ENCODE results near the gene GGT6. TPM values are rescaled to one million over a fixed set of nuclear protein-coding genes. Genes with fewer than 3 reads are reported as not detected.

GGT6 gene
- total and polyA plus RNA-seq, 7 experiments from 2014 or later = not detected

DNA sequence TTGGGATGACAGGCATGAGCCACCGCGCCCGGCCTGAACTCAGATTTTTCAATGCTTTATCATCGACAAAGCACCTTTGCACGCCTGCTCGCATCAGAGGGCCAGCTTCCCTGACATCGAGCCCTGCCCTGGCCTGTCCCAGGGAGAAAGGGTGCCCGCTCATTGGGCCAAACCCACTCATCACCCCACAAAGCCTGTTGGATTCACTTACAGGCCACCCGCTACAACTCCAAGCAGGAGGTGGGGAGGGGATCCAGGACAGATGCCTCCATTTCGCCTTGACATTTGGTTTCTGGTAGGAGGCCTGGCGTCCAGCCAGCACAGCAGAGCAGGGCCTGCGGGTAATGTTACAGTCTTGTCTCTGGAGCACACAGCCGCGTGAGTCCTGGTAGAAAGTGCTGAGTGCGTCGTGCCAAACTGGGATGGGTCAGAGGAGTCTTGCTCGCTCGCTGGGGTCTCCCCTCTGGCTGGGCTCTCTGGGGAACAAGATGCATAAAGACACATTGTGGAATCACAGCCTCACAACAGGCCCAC lies 43.8 kb upstream of the GGT6 start:
- Histone ChIP-seq H3K27me3 (ENCODE audit: control insufficient read depth in 2 of 2, insufficient read depth in 2 of 2, low read length in 2 of 2) (no peaks in the 10 kb centered on the region), H3K27ac (ENCODE audit: low read depth, low read length) (no peak overlapping the region), H3K4me3 (ENCODE audit: low read length) (no peak overlapping the region), H3K4me1 (ENCODE audit: control insufficient read depth in 2 of 2, insufficient read depth in 2 of 2, low read length in 2 of 2) (no peaks in the 10 kb centered on the region), H3K36me3 (ENCODE audit: control insufficient read depth in 2 of 3, insufficient read depth in 3 of 3, low read length in 3 of 3) (no peaks in the 10 kb centered on the region), H3K9me3 (ENCODE audit: control insufficient read depth in 2 of 3, low read length in 3 of 3) (no peaks in the 10 kb centered on the region)
- Mint-ChIP-seq H3K27me3 (peaks cover 8 to 18% (median 12%) of the 10 kb centered on the region in 5 donors), H3K27ac (no peak overlapping the region), H3K4me1 (peaks cover 0 to 6% (median 0%) of the 10 kb centered on the region in 7 donors), H3K36me3 (no peaks in the 10 kb centered on the region), H3K4me3 (no peak overlapping the region), H3K9me3 (no peaks in the 10 kb centered on the region)
- ATAC-seq (no peak), DNase-seq (no peak)
- intact Hi-C loops (cut with micrococcal nuclease) = no loop called here
- POLR2A ChIA-PET = no interaction called here
- CTCF ChIA-PET = no interaction called here

DNA sequence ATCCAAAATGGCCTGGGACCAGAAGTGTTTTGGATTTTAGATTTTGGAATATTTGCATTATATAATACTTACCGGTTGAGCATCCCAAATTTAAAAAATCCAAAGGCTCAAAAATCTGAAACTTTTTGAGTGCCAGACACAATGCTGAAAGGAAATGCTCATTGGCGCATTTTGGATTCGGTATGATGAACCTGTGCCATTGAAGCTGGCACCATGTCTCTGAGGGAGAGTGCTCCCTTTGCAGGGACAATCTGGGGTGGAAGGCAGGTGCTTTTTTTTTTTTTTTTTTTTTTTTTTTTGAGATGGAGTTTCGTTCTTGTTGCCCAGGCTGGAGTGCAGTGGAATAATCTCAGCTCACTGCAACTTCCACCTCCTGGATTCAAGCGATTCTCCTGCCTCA lies 41.7 kb upstream of the GGT6 start:
- intact Hi-C loops (cut with micrococcal nuclease) = no loop called here
- no peak for DNase-seq
- Histone ChIP-seq H3K9me3 (ENCODE audit: control insufficient read depth in 2 of 3, low read length in 3 of 3) (no peaks in the 10 kb centered on the region), H3K27ac (ENCODE audit: low read depth, low read length) (no peak overlapping the region), H3K36me3 (ENCODE audit: control insufficient read depth in 2 of 3, insufficient read depth in 3 of 3, low read length in 3 of 3) (no peaks in the 10 kb centered on the region), H3K27me3 (ENCODE audit: control insufficient read depth in 2 of 2, insufficient read depth in 2 of 2, low read length in 2 of 2) (no peaks in the 10 kb centered on the region), H3K4me1 (ENCODE audit: control insufficient read depth in 2 of 2, insufficient read depth in 2 of 2, low read length in 2 of 2) (no peaks in the 10 kb centered on the region), H3K4me3 (ENCODE audit: low read length) (no peak overlapping the region)
- peaks cover 0 to 14% (median 0%) of the 10 kb centered on the region in 5 donors for H3K27me3 Mint-ChIP-seq
- no peak overlapping the region for H3K4me3 Mint-ChIP-seq
- ChIA-PET CTCF (no interaction called here), POLR2A (no interaction called here)
- H3K9me3 Mint-ChIP-seq = peaks cover 0 to 1% (median 0%) of the 10 kb centered on the region in 11 donors
- no peaks in the 10 kb centered on the region for H3K4me1 Mint-ChIP-seq
- no peak for ATAC-seq
- H3K27ac Mint-ChIP-seq = no peak overlapping the region
- H3K36me3 Mint-ChIP-seq = no peaks in the 10 kb centered on the region

DNA sequence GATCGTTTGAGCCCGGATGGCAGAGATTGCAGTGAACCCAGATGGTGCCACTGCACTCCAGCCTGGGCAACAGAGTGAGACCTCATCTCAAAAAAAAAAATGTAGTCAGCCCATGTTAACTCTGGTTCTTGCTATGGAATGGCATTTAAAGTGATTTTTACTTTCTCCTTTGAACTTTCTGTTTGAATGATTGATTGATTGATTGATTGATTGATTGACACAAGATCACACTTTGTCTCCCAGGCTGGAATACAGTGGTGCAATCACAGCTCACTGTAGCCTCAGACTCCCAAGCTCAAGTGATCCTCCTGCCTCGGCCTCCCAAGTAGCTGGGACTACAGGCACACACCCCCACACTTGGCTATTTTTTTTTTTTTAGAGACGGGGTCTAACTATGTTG lies 40.9 kb upstream of the GGT6 start:
- Mint-ChIP-seq H3K27ac (no peak overlapping the region), H3K9me3 (peaks cover 0 to 1% (median 0%) of the 10 kb centered on the region in 11 donors), H3K4me1 (no peaks in the 10 kb centered on the region), H3K4me3 (no peak overlapping the region), H3K27me3 (peaks cover 0 to 14% (median 0%) of the 10 kb centered on the region in 5 donors), H3K36me3 (no peaks in the 10 kb centered on the region)
- H3K27me3 ChIP-seq (ENCODE audit: control insufficient read depth in 2 of 2, insufficient read depth in 2 of 2, low read length in 2 of 2) = no peaks in the 10 kb centered on the region
- ChIA-PET POLR2A (no interaction called here), CTCF (no interaction called here)
- H3K4me3 ChIP-seq (ENCODE audit: low read length) = no peak overlapping the region
- DNase-seq = no peak
- H3K36me3 ChIP-seq (ENCODE audit: control insufficient read depth in 2 of 3, insufficient read depth in 3 of 3, low read length in 3 of 3) = no peaks in the 10 kb centered on the region
- intact Hi-C loops (cut with micrococcal nuclease) = no loop called here
- H3K27ac ChIP-seq (ENCODE audit: low read depth, low read length) = no peak overlapping the region
- no peaks in the 10 kb centered on the region for H3K9me3 ChIP-seq (ENCODE audit: control insufficient read depth in 2 of 3, low read length in 3 of 3)
- no peaks in the 10 kb centered on the region for H3K4me1 ChIP-seq (ENCODE audit: control insufficient read depth in 2 of 2, insufficient read depth in 2 of 2, low read length in 2 of 2)
- no peak for ATAC-seq

DNA sequence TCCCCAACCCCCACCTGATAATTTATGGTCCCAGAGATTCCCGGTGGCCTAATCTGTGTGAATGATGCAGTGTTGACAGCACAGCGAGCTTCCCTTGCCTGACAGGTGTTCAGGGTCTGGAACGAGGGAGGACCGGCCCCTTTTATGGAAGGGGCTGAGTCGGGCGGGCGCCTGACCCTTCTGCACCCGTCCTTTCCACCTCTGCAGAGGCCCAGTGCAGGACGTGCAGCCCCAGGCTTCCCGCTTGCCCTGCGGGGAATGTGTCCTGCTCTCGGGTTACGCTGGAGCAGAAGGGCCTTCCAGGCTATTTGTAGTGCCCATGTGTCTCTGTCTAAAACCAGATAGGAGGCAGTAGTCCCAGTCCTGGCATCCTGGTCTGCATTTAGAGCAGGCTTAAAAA lies 40.2 kb upstream of the GGT6 start:
- Histone ChIP-seq H3K9me3 (ENCODE audit: control insufficient read depth in 2 of 3, low read length in 3 of 3) (no peaks in the 10 kb centered on the region), H3K4me3 (ENCODE audit: low read length) (no peak overlapping the region), H3K4me1 (ENCODE audit: control insufficient read depth in 2 of 2, insufficient read depth in 2 of 2, low read length in 2 of 2) (no peaks in the 10 kb centered on the region), H3K27ac (ENCODE audit: low read depth, low read length) (no peak overlapping the region), H3K27me3 (ENCODE audit: control insufficient read depth in 2 of 2, insufficient read depth in 2 of 2, low read length in 2 of 2) (no peaks in the 10 kb centered on the region), H3K36me3 (ENCODE audit: control insufficient read depth in 2 of 3, insufficient read depth in 3 of 3, low read length in 3 of 3) (no peaks in the 10 kb centered on the region)
- Mint-ChIP-seq H3K27ac (no peak overlapping the region), H3K36me3 (no peaks in the 10 kb centered on the region), H3K4me1 (no peaks in the 10 kb centered on the region), H3K4me3 (no peak overlapping the region), H3K27me3 (peaks cover 0 to 14% (median 0%) of the 10 kb centered on the region in 5 donors), H3K9me3 (peaks cover 0 to 1% (median 0%) of the 10 kb centered on the region in 11 donors)
- CTCF ChIA-PET = no interaction called here
- POLR2A ChIA-PET = no interaction called here
- intact Hi-C loops (cut with micrococcal nuclease) = no loop called here
- ATAC-seq (no peak), DNase-seq (no peak)

DNA sequence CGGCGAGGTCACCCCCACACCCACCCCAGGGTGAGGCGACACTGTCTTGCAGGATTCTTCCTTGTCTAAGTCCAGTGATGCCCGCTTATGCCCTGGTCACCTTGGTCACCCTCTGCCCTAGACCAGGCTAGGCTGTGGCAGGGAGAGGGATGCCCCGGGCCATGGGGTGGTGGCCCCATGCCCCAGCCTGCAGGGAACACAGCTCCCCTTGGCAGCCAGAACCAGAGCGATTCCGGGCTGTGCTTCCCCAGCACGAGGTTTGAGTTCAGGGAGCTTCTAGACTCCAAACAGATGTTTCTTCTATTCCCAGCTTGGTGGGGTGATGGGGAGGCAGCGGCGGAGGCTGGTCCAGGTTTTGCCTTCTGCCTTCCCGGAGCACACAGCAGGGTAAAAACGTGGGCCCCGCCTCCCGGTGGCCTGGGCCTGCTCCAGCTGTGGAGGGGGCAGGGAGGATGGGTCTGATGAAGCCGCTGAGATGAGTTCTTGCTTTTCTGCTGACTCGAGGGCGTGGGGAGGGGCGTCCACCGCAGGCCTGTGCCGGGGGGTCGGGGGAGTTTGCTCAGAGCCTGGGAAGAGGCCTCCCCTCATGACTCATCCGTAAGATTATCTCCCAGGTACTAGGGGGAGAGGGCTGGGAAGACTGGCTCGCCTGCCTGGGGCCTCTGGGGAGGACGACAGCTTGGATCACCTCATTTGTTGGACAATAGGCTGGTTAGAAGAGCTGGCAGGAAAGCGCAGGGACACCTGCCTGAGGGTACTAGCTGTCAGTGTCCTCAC lies 39.3 kb upstream of the GGT6 start:
- ChIA-PET CTCF (no interaction called here), POLR2A (no interaction called here)
- Mint-ChIP-seq H3K36me3 (no peaks in the 10 kb centered on the region), H3K9me3 (peaks cover 0 to 1% (median 0%) of the 10 kb centered on the region in 11 donors), H3K4me1 (peaks cover 0 to 5% (median 4%) of the 10 kb centered on the region in 7 donors), H3K27ac (no peak overlapping the region), H3K4me3 (no peak overlapping the region), H3K27me3 (peaks cover 0 to 14% (median 0%) of the 10 kb centered on the region in 5 donors)
- intact Hi-C loops (cut with micrococcal nuclease) = no loop called here
- Histone ChIP-seq H3K27me3 (ENCODE audit: control insufficient read depth in 2 of 2, insufficient read depth in 2 of 2, low read length in 2 of 2) (no peaks in the 10 kb centered on the region), H3K4me3 (ENCODE audit: low read length) (no peak overlapping the region), H3K27ac (ENCODE audit: low read depth, low read length) (no peak overlapping the region), H3K36me3 (ENCODE audit: control insufficient read depth in 2 of 3, insufficient read depth in 3 of 3, low read length in 3 of 3) (no peaks in the 10 kb centered on the region), H3K9me3 (ENCODE audit: control insufficient read depth in 2 of 3, low read length in 3 of 3) (no peaks in the 10 kb centered on the region), H3K4me1 (ENCODE audit: control insufficient read depth in 2 of 2, insufficient read depth in 2 of 2, low read length in 2 of 2) (no peaks in the 10 kb centered on the region)
- ATAC-seq (no peak), DNase-seq (no peak)

DNA sequence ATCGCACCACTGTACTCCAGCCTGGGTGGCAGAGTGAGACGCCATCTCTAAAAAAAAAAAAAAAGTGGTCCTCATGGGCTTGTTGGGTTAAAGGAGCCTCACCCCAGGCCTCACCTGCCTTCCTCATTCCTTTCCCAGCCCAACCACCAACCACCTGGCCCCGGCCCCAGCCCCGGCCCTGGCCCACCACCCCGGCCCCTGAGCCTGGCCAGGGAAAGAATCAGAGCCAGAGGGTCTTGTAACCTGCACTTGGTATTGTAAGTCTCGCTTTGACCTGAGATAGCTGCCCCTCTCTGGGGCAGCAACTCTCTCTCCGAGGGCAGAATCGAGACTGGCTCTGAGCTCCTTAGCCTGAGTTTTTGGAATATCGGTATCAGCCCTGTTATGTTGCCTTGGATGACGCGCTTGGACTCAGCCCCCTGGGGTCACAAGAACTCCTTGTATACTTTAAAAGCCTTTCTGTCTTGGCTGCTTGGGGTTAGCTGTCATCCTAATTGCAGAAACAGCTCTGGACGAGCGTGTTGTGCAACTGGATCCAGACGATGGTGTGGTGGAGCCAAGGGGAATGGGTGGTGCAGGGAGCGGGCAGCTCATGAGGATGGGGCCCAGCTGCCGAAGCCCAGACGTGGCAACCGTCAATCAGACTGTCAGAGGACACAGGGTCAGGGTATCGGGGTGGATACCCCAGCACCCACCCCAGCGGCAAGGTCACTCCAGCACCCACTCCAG lies 38.6 kb upstream of the GGT6 start:
- no peak overlapping the region for H3K27ac ChIP-seq (ENCODE audit: low read depth, low read length)
- H3K27me3 ChIP-seq (ENCODE audit: control insufficient read depth in 2 of 2, insufficient read depth in 2 of 2, low read length in 2 of 2) = no peaks in the 10 kb centered on the region
- Mint-ChIP-seq H3K27me3 (peaks cover 0 to 14% (median 0%) of the 10 kb centered on the region in 5 donors), H3K36me3 (no peaks in the 10 kb centered on the region), H3K4me3 (no peak overlapping the region), H3K4me1 (peaks cover 0 to 5% (median 4%) of the 10 kb centered on the region in 7 donors), H3K27ac (no peak overlapping the region), H3K9me3 (peaks cover 0 to 1% (median 0%) of the 10 kb centered on the region in 11 donors)
- ChIA-PET CTCF (no interaction called here), POLR2A (no interaction called here)
- no peaks in the 10 kb centered on the region for H3K9me3 ChIP-seq (ENCODE audit: control insufficient read depth in 2 of 3, low read length in 3 of 3)
- no peaks in the 10 kb centered on the region for H3K36me3 ChIP-seq (ENCODE audit: control insufficient read depth in 2 of 3, insufficient read depth in 3 of 3, low read length in 3 of 3)
- ATAC-seq (no peak), DNase-seq (no peak)
- H3K4me1 ChIP-seq (ENCODE audit: control insufficient read depth in 2 of 2, insufficient read depth in 2 of 2, low read length in 2 of 2) = no peaks in the 10 kb centered on the region
- intact Hi-C loops (cut with micrococcal nuclease) = no loop called here
- no peak overlapping the region for H3K4me3 ChIP-seq (ENCODE audit: low read length)

Measured in naive thymus-derived CD4-positive, alpha-beta T cell (primary cell).